NCI-H69 (cell line): ENCODE data around the gene GLB1L2.
A peak's percentile ranks its signal among the peaks of the same experiment; 100 is the strongest.
"Not testable (repeated sequence)": the region's sequence is repeated elsewhere in the genome, so short reads cannot be mapped to it uniquely, and the experiment has no call there.

Experiments
- DNase-seq: peaks from one replicate; lab custom pipeline; 2025; lab: John Stamatoyannopoulos, UW

Gene GLB1L2

GRCh38 chr11:134331354-134332188 lies at the start of gene GLB1L2:
GLB1L2 (plus strand) TSS chr11:134331988; CDS start chr11:134332062, 74 bp downstream.
- DNase-seq, result peak; percentile 94

GRCh38 chr11:134282121-134283045 lies 49.4 kb upstream of the GLB1L2 start:
- no peak for DNase-seq

- DNase-seq, result no peak
Observed at GRCh38 chr11:134283461-134284230, 48.1 kb upstream of the GLB1L2 start.

- not testable (repeated sequence) for DNase-seq
Observed at GRCh38 chr11:134284349-134284748, 47.4 kb upstream of the GLB1L2 start.

- DNase-seq, result no peak
Observed at GRCh38 chr11:134287561-134287960, 44.2 kb upstream of the GLB1L2 start.

- DNase-seq, result no peak
Observed at GRCh38 chr11:134288486-134288885, 43.3 kb upstream of the GLB1L2 start.

GRCh38 chr11:134289167-134289566 lies 42.6 kb upstream of the GLB1L2 start:
- DNase-seq, result no peak

GRCh38 chr11:134289789-134290188 lies 42.0 kb upstream of the GLB1L2 start:
- no peak for DNase-seq

GRCh38 chr11:134290646-134291045 lies 41.1 kb upstream of the GLB1L2 start:
- no peak for DNase-seq

GRCh38 chr11:134291196-134291595 lies 40.6 kb upstream of the GLB1L2 start:
- DNase-seq, result no peak

- DNase-seq, result no peak
Observed at GRCh38 chr11:134292661-134293060, 39.1 kb upstream of the GLB1L2 start.

- DNase-seq, result no peak
Observed at GRCh38 chr11:134293119-134294113, 38.4 kb upstream of the GLB1L2 start.

- DNase-seq, result no peak
Observed at GRCh38 chr11:134294664-134295063, 37.1 kb upstream of the GLB1L2 start.

GRCh38 chr11:134312223-134312622 lies 19.6 kb upstream of the GLB1L2 start:
- no peak for DNase-seq

- DNase-seq, result peak; percentile 28
Observed at GRCh38 chr11:134312807-134313206, 19.0 kb upstream of the GLB1L2 start.

GRCh38 chr11:134313379-134313778 lies 18.4 kb upstream of the GLB1L2 start:
- DNase-seq, result no peak

GRCh38 chr11:134313821-134314607 lies 17.8 kb upstream of the GLB1L2 start:
- DNase-seq, result peak; percentile 7

GRCh38 chr11:134317103-134317502 lies 14.7 kb upstream of the GLB1L2 start:
- no peak for DNase-seq

GRCh38 chr11:134321373-134321772 lies 10.4 kb upstream of the GLB1L2 start:
- DNase-seq, result not testable (repeated sequence)

GRCh38 chr11:134322553-134322952 lies 9.2 kb upstream of the GLB1L2 start:
- DNase-seq, result no peak
